ENCODE measurements around the gene NFASC.

GRCh38 chr1:205045146-205045545 lies 174.5 kb downstream of the NFASC start:
- TF ChIP-seq CTCF (IDR thresholded peaks at IDR 0.05; ENCODE audit: low read length) (no peak), EZH2phosphoT487 (IDR thresholded peaks at IDR 0.05; ENCODE audit: low read length) (no peak), EZH2 (optimal IDR thresholded peaks at IDR 0.05; ENCODE audit: low read depth, low read length) (no peak)

Data from MM.1S (cell line).